ENCODE data around the gene MPO. TPM values are rescaled to one million over a fixed set of nuclear protein-coding genes. Genes with fewer than 3 reads are reported as not detected.

MPO gene
- total and polyA plus RNA-seq, 2 experiments from 2014 or later: not detected

DNA sequence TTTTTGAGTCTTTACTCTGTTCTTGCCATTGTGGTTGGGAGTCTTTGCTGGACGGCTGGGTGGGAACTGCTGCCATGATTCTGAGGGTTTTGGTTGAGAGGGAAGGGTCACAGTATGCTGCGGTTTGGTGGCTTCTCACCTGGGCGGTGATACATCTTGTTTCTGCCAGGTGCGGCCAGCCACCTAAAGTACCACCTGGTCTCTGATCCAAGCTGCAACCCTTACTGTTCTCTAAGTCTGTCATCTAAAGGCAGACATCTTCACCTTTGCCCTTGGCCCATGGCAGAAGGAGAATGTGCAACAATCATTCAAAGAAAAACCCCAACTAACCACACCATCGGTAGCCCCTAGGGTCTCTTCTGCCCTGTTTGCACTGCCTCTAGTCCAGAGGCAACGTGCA lies 19.6 kb upstream of the MPO start:
- WGBS, 2 experiments (ENCODE audit: low coverage in 1 of 2, low lambda C conversion rate in 2 of 2, missing lambda C conversion rate in 2 of 2): 50 to 58% methylated on average over 6 of the region's 6 CpGs
- Histone ChIP-seq H2AFZ (no peak overlapping the region), H4K20me1 (ENCODE audit: insufficient read depth) (no peaks in the 10 kb centered on the region), H3K27me3 (replicated peaks; ENCODE audit: insufficient read depth) (no peaks in the 10 kb centered on the region; the same call in 1 of the 2 replicates), H3K4me2 (ENCODE audit: unreplicated experiment) (no peak overlapping the region), H3K36me3 (ENCODE audit: low read depth) (no peaks in the 10 kb centered on the region), H3K4me1 (ENCODE audit: insufficient read depth) (no peaks in the 10 kb centered on the region), H3K79me2 (ENCODE audit: insufficient read depth) (no peaks in the 10 kb centered on the region), H3K27ac (no peak overlapping the region), H3F3A (ENCODE audit: insufficient read depth) (no peaks in the 10 kb centered on the region), H3K9me3 (ENCODE audit: low read depth) (no peaks in the 10 kb centered on the region), H3K9ac (no peak overlapping the region), H3K9me2 (ENCODE audit: insufficient read depth) (no peaks in the 10 kb centered on the region), H3K4me3 (no peak overlapping the region)
- TF ChIP-seq EZH2phosphoT487 (IDR thresholded peaks at IDR 0.05; ENCODE audit: insufficient read depth, low read depth) (no peak), EZH2 (IDR thresholded peaks at IDR 0.05; ENCODE audit: insufficient read depth, poor library complexity, severe bottlenecking) (no peak)
- no peak for DNase-seq
- in situ Hi-C loops (cut with MboI): no loop called here

DNA sequence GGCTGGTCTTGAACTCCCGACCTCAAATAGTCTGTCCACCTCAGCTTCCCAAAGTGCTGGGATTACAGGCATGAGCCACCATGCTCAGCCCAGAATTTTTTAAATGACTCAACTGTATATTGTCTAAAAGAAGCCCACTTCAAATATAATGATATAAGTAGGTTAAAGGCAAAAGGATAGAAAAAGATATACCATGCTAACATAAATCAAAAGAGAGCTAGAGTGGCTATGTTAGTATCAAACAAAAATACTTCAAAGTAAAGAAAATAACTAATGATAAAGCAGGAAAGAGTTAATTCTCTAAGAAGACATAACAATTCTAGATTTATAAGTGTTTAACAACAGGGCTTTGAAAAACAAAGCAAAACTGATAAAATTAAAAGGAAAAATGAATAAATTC lies 13.3 kb upstream of the MPO start:
- DNase-seq: no peak
- H3K27ac ChIP-seq: no peak overlapping the region
- H3F3A ChIP-seq (ENCODE audit: insufficient read depth): no peaks in the 10 kb centered on the region
- H3K4me2 ChIP-seq (ENCODE audit: unreplicated experiment): no peak overlapping the region
- no peaks in the 10 kb centered on the region for H3K4me1 ChIP-seq (ENCODE audit: insufficient read depth)
- no peak overlapping the region for H3K4me3 ChIP-seq
- TF ChIP-seq EZH2phosphoT487 (IDR thresholded peaks at IDR 0.05; ENCODE audit: insufficient read depth, low read depth) (no peak), EZH2 (IDR thresholded peaks at IDR 0.05; ENCODE audit: insufficient read depth, poor library complexity, severe bottlenecking) (no peak)
- in situ Hi-C loops (cut with MboI): no loop called here
- no peaks in the 10 kb centered on the region for H4K20me1 ChIP-seq (ENCODE audit: insufficient read depth)
- no peaks in the 10 kb centered on the region for H3K9me3 ChIP-seq (ENCODE audit: low read depth)
- no peaks in the 10 kb centered on the region for H3K79me2 ChIP-seq (ENCODE audit: insufficient read depth)
- H3K9ac ChIP-seq: no peak overlapping the region
- no peak overlapping the region for H2AFZ ChIP-seq
- WGBS, 2 experiments (ENCODE audit: low coverage in 1 of 2, low lambda C conversion rate in 2 of 2, missing lambda C conversion rate in 2 of 2): 50 to 71% methylated on average over 1 of the region's 1 CpG
- H3K27me3 ChIP-seq (replicated peaks; ENCODE audit: insufficient read depth): peaks cover 35% of the 10 kb centered on the region
- H3K36me3 ChIP-seq (ENCODE audit: low read depth): no peaks in the 10 kb centered on the region
- no peaks in the 10 kb centered on the region for H3K9me2 ChIP-seq (ENCODE audit: insufficient read depth)

- H3K4me2 ChIP-seq (ENCODE audit: unreplicated experiment): no peak overlapping the region
- no peaks in the 10 kb centered on the region for H3F3A ChIP-seq (ENCODE audit: insufficient read depth)
- peaks cover 35% of the 10 kb centered on the region for H3K27me3 ChIP-seq (replicated peaks; ENCODE audit: insufficient read depth)
- H3K9ac ChIP-seq: no peak overlapping the region
- no peak overlapping the region for H3K4me3 ChIP-seq
- no peak overlapping the region for H3K27ac ChIP-seq
- H3K79me2 ChIP-seq (ENCODE audit: insufficient read depth): no peaks in the 10 kb centered on the region
- 64 to 70% methylated on average over 5 of the region's 5 CpGs for WGBS, 2 experiments (ENCODE audit: low coverage in 1 of 2, low lambda C conversion rate in 2 of 2, missing lambda C conversion rate in 2 of 2)
- no peaks in the 10 kb centered on the region for H3K9me3 ChIP-seq (ENCODE audit: low read depth)
- DNase-seq: no peak
- in situ Hi-C loops (cut with MboI): no loop called here
- no peaks in the 10 kb centered on the region for H3K4me1 ChIP-seq (ENCODE audit: insufficient read depth)
- no peak overlapping the region for H2AFZ ChIP-seq
- H3K9me2 ChIP-seq (ENCODE audit: insufficient read depth): no peaks in the 10 kb centered on the region
- H3K36me3 ChIP-seq (ENCODE audit: low read depth): no peaks in the 10 kb centered on the region
- no peak for TF ChIP-seq EZH2phosphoT487 (IDR thresholded peaks at IDR 0.05; ENCODE audit: insufficient read depth, low read depth)
- TF ChIP-seq EZH2 (IDR thresholded peaks at IDR 0.05; ENCODE audit: insufficient read depth, poor library complexity, severe bottlenecking): no peak
- H4K20me1 ChIP-seq (ENCODE audit: insufficient read depth): no peaks in the 10 kb centered on the region
These were observed 10.5 kb upstream of the MPO start for GRCh38 chr17:58291246-58291645.

GRCh38 chr17:58289869-58290268 lies 9.1 kb upstream of the MPO start:
- H4K20me1 ChIP-seq (ENCODE audit: insufficient read depth): no peaks in the 10 kb centered on the region
- H3K79me2 ChIP-seq (ENCODE audit: insufficient read depth): no peaks in the 10 kb centered on the region
- H3K27ac ChIP-seq: no peak overlapping the region
- H3K9me3 ChIP-seq (ENCODE audit: low read depth): no peaks in the 10 kb centered on the region
- no peak overlapping the region for H2AFZ ChIP-seq
- no peaks in the 10 kb centered on the region for H3F3A ChIP-seq (ENCODE audit: insufficient read depth)
- H3K36me3 ChIP-seq (ENCODE audit: low read depth): no peaks in the 10 kb centered on the region
- H3K4me3 ChIP-seq: no peak overlapping the region
- no peaks in the 10 kb centered on the region for H3K9me2 ChIP-seq (ENCODE audit: insufficient read depth)
- peaks cover 35% of the 10 kb centered on the region for H3K27me3 ChIP-seq (replicated peaks; ENCODE audit: insufficient read depth)
- DNase-seq: no peak
- H3K4me2 ChIP-seq (ENCODE audit: unreplicated experiment): no peak overlapping the region
- WGBS, 2 experiments (ENCODE audit: low coverage in 1 of 2, low lambda C conversion rate in 2 of 2, missing lambda C conversion rate in 2 of 2): 64 to 69% methylated on average over 2 of the region's 2 CpGs
- TF ChIP-seq EZH2phosphoT487 (IDR thresholded peaks at IDR 0.05; ENCODE audit: insufficient read depth, low read depth): no peak
- TF ChIP-seq EZH2 (IDR thresholded peaks at IDR 0.05; ENCODE audit: insufficient read depth, poor library complexity, severe bottlenecking): no peak
- H3K4me1 ChIP-seq (ENCODE audit: insufficient read depth): no peaks in the 10 kb centered on the region
- in situ Hi-C loops (cut with MboI): no loop called here
- no peak overlapping the region for H3K9ac ChIP-seq

GRCh38 chr17:58285422-58285810 lies 4.7 kb upstream of the MPO start:
- Histone ChIP-seq H2AFZ (no peak overlapping the region; the same call in 1 of the 2 replicates), H3K9me3 (ENCODE audit: low read depth) (no peaks in the 10 kb centered on the region), H3K27ac (no peak overlapping the region), H3K27me3 (replicated peaks; ENCODE audit: insufficient read depth) (peaks cover 7% of the 10 kb centered on the region), H3F3A (ENCODE audit: insufficient read depth) (no peaks in the 10 kb centered on the region), H3K79me2 (ENCODE audit: insufficient read depth) (no peaks in the 10 kb centered on the region), H3K4me1 (ENCODE audit: insufficient read depth) (no peaks in the 10 kb centered on the region), H3K9ac (no peak overlapping the region), H4K20me1 (ENCODE audit: insufficient read depth) (no peaks in the 10 kb centered on the region), H3K9me2 (ENCODE audit: insufficient read depth) (no peaks in the 10 kb centered on the region), H3K36me3 (ENCODE audit: low read depth) (no peaks in the 10 kb centered on the region), H3K4me3 (no peak overlapping the region), H3K4me2 (ENCODE audit: unreplicated experiment) (no peak overlapping the region)
- in situ Hi-C loops (cut with MboI): no loop called here
- 42 to 48% methylated on average over 3 of the region's 3 CpGs for WGBS, 2 experiments (ENCODE audit: low coverage in 1 of 2, low lambda C conversion rate in 2 of 2, missing lambda C conversion rate in 2 of 2)
- peak; percentile 51 for DNase-seq
- TF ChIP-seq EZH2phosphoT487 (IDR thresholded peaks at IDR 0.05; ENCODE audit: insufficient read depth, low read depth): no peak
- no peak for TF ChIP-seq EZH2 (IDR thresholded peaks at IDR 0.05; ENCODE audit: insufficient read depth, poor library complexity, severe bottlenecking)

Measured in GM23248 (cell line).